HG03060 (cell line): ENCODE measurements around the gene VMP1.
"Not testable (repeated sequence)": the region's sequence is repeated elsewhere in the genome, so short reads cannot be mapped to it uniquely, and the experiment has no call there.

Source experiments
- ATAC-seq: cut with Tn5 transposase; IDR thresholded peaks from one replicate; pipeline ENCODE4 v1.9.1; 2021; ENCODE audit warnings: low read depth, moderate number of reproducible peaks; ENCODE audit not compliant: unreplicated experiment

VMP1 gene

GRCh38 chr17:59837308-59838051, 130.0 kb downstream of the VMP1 start:
- peak; percentile 73 for ATAC-seq

DNA sequence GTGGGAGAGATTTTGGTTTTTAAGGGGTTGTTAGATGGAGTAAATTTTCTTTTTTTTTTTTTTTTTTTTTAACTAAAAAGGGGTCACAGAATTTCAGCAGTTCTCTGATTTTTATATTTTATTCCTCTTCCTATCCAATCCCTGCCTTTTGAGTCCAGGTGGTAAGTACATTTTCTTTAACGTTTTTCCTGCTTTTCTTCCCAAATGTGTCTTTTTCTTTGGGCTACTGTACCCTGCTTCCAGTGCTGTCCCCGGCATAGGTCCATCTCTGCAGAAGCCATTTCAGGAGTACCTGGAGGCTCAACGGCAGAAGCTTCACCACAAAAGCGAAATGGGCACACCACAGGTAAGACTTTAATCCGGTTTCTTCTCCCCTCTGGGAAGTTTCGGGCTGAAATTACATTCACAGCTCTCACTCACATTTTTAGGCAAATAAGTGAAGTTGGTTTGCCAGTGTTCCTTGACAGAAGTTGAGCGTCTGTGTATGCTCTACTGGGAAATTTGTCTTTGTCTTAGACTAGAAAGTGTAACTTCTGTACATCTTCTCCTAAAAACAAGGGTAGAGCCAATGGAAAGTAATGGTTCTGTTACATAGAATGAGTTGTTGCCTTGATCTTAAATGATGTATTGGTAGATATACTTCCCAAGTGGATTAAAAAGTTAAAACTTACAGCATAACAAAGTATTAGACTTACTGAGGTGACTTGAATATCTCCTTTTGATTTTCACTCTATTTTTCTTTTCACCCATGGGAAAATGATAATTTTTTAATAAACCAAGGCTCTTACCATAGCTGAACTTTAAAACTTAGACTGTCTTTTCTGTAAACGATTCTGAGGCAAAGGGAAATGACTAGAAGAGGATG, 130.8 kb downstream of the VMP1 start:
- ATAC-seq = no peak

DNA sequence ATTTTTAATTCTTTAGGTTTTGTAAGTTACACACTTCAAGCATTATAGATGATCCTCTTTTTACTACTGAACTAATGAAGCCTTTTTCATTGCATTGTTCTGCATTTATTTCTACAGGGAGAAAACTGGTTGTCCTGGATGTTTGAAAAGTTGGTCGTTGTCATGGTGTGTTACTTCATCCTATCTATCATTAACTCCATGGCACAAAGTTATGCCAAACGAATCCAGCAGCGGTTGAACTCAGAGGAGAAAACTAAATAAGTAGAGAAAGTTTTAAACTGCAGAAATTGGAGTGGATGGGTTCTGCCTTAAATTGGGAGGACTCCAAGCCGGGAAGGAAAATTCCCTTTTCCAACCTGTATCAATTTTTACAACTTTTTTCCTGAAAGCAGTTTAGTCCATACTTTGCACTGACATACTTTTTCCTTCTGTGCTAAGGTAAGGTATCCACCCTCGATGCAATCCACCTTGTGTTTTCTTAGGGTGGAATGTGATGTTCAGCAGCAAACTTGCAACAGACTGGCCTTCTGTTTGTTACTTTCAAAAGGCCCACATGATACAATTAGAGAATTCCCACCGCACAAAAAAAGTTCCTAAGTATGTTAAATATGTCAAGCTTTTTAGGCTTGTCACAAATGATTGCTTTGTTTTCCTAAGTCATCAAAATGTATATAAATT, 132.3 kb downstream of the VMP1 start:
- no peak for ATAC-seq

DNA sequence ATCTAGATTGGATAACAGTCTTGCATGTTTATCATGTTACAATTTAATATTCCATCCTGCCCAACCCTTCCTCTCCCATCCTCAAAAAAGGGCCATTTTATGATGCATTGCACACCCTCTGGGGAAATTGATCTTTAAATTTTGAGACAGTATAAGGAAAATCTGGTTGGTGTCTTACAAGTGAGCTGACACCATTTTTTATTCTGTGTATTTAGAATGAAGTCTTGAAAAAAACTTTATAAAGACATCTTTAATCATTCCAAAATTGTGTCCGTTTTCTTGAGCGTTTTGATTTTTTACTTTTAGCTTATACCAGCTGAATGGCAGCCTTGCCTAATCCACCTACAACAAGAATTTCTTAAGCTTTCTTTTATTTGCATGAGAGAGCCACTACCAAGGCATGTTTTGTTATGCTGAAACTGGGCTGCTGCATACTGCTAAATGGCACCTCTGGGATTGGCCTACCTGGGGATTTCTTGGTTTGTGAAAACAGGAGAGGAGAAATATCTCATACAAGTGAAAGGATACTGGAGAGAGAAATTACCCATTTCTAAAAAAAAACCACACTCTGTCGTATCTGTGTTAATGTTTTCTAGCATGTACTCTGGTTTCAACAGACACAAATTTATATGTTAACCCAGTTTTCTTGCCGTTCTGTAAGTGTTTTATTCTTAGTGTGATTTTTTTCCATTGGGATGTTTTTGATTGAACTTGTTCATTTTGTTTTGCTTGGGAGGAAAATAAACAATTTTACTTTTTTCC, 133.1 kb downstream of the VMP1 start:
- ATAC-seq = no peak

DNA sequence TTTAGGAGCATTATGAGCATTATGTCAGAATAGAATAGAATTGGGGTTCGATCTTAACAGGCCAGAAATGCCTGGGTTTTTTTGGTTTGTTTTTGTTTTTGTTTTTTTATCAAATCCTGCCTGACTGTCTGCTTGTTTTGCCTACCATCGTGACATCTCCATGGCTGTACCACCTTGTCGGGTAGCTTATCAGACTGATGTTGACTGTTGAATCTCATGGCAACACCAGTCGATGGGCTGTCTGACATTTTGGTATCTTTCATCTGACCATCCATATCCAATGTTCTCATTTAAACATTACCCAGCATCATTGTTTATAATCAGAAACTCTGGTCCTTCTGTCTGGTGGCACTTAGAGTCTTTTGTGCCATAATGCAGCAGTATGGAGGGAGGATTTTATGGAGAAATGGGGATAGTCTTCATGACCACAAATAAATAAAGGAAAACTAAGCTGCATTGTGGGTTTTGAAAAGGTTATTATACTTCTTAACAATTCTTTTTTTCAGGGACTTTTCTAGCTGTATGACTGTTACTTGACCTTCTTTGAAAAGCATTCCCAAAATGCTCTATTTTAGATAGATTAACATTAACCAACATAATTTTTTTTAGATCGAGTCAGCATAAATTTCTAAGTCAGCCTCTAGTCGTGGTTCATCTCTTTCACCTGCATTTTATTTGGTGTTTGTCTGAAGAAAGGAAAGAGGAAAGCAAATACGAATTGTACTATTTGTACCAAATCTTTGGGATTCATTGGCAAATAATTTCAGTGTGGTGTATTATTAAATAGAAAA, 133.8 kb downstream of the VMP1 start:
- not testable (repeated sequence) for ATAC-seq

- ATAC-seq = not testable (repeated sequence)
Observed at GRCh38 chr17:59841882-59842263, 134.4 kb downstream of the VMP1 start.

- no peak for ATAC-seq
Observed at GRCh38 chr17:59842901-59843652, 135.6 kb downstream of the VMP1 start.

GRCh38 chr17:59844884-59845594, 137.6 kb downstream of the VMP1 start:
- no peak for ATAC-seq

GRCh38 chr17:59845595-59846393, 138.3 kb downstream of the VMP1 start:
- ATAC-seq = peak; percentile 8

- peak; percentile 38 for ATAC-seq
Observed at GRCh38 chr17:59846394-59847165, 139.1 kb downstream of the VMP1 start.

DNA sequence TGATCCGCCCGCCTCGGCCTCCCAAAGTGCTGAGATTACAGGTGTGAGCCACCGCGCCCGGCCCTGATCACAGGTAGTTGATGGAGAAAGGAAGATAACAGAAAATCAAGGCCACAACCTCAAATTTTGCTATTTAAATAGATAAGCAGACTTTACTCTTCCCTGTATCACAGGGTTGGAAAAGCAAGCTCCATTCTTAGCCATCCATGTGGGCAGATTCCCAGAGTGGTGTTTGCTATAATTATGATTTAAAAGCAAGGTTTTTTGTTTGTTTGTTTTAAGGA, 140.9 kb downstream of the VMP1 start:
- ATAC-seq = no peak

- ATAC-seq = no peak
Observed at GRCh38 chr17:59848778-59849177, 141.3 kb downstream of the VMP1 start.

- not testable (repeated sequence) for ATAC-seq
Observed at GRCh38 chr17:59850311-59850710, 142.9 kb downstream of the VMP1 start.

GRCh38 chr17:59851439-59852375, 144.3 kb downstream of the VMP1 start:
- no peak for ATAC-seq

GRCh38 chr17:59852847-59853167, 145.4 kb downstream of the VMP1 start:
- not testable (repeated sequence) for ATAC-seq
